HCT116 (cell line): ENCODE measurements around the gene ZNF2. TPM values are rescaled to one million over a fixed set of nuclear protein-coding genes. Genes with fewer than 3 reads are reported as not detected.

Experiments used
- ATAC-seq: fragments of 200-7000 bp; cut with Tn5 transposase; 2 replicates; pipeline ENCODE4 v1.9.1; 2020; ENCODE audit warnings: mild to moderate bottlenecking, moderate library complexity
- Bru-seq: library from RNA; stranded (reverse); fragments of 400-500 nt; gene quantifications from one replicate; lab custom pipeline; 2021; lab: Mats Ljungman, UMichigan
- BruChase-seq, 2 experiments: library from RNA; stranded (reverse); fragments of 400-500 nt; gene quantifications; one replicate each; lab custom pipeline; 2021; lab: Mats Ljungman, UMichigan
- BruUV-seq: library from RNA; stranded (reverse); fragments of 400-500 nt; replicated peaks from 2 replicates; lab custom pipeline; 2021; lab: Mats Ljungman, UMichigan
- CTCF ChIA-PET: fragments of 300-600 bp; sonication (Branson Sonifier 250); formaldehyde crosslinking; loops from one replicate; lab custom pipeline; 2021; ENCODE audit warnings: antibody characterized with exemption; lab: Charles Lee
- POLR2A ChIA-PET: fragments of 300-600, 350-600 bp; sonication (Branson Sonifier 250); formaldehyde crosslinking; loops from one replicate; lab custom pipeline; 2021; ENCODE audit warnings: antibody characterized with exemption; lab: Charles Lee
- RAD21 ChIA-PET, 2 experiments: fragments of 300-600 bp; sonication (Branson Sonifier 250); formaldehyde crosslinking; loops; one replicate each; lab custom pipeline; 2023; ENCODE audit warnings: low total read pairs in 2 of 2; ENCODE audit not compliant: uncharacterized antibody in 2 of 2, unreplicated experiment in 2 of 2, low non-redundant PET in 1 of 2; lab: Charles Lee
- DNase-seq: peaks from one replicate; pipeline ENCODE4 v3.0.0-alpha.2; 2010; ENCODE audit warnings: low read depth, low spot score
- H2AFZ ChIP-seq: fragments of 200-600 bp; shearing (Covaris generic), sonication (generic); 2 replicates; pipeline ENCODE4 v1.6.1; 2017; ENCODE audit warnings: low read depth, mixed run types, mixed read lengths, antibody characterized with exemption, low read length; ENCODE audit not compliant: poor library complexity, severe bottlenecking
- H3K27ac ChIP-seq: 2 replicates; pipeline ENCODE4 v1.5.1; 2012; ENCODE audit warnings: low read depth, low read length
- H3K27me3 ChIP-seq: fragments of 200-600 bp; sonication (generic); 2 replicates; pipeline ENCODE4 v1.6.1; 2016; ENCODE audit warnings: mixed run types, low read length, mixed read lengths; ENCODE audit not compliant: insufficient read depth
- H3K36me3 ChIP-seq, 2 experiments: fragments of 200-500 bp in 1 of 2; fragments of 200-600 bp in 1 of 2; sonication (Bioruptor generic) in 1 of 2; sonication (generic) in 1 of 2; 2 replicates each; pipeline versions ENCODE4 v1.5.1 to v1.6.1; 2014 to 2016; ENCODE audit warnings: low read length in 2 of 2, inconsistent platforms in 1 of 2, mixed read lengths in 1 of 2, mixed run types in 1 of 2; ENCODE audit not compliant: insufficient read depth in 2 of 2, control insufficient read depth in 1 of 2
- H3K4me1 ChIP-seq, 2 experiments: fragments of 200-600 bp in 1 of 2; sonication (generic) in 1 of 2; 2 replicates each; pipeline versions ENCODE4 v1.5.1 to v1.6.1; 2012 to 2017; ENCODE audit warnings: low read length in 2 of 2, inconsistent platforms in 1 of 2, mild to moderate bottlenecking in 1 of 2, mixed read lengths in 1 of 2, mixed run types in 1 of 2, moderate library complexity in 1 of 2; ENCODE audit not compliant: insufficient read depth in 2 of 2, control insufficient read depth in 1 of 2
- H3K4me2 ChIP-seq: fragments of 200-600 bp; sonication (generic); 2 replicates; pipeline ENCODE4 v1.6.1; 2017; ENCODE audit warnings: mixed run types, low read length, mixed read lengths
- H3K4me3 ChIP-seq, 2 experiments: fragments of 200-600 bp in 1 of 2; sonication (generic) in 1 of 2; replicated peaks in 1 of 2; 2 replicates each; pipeline ENCODE4 v1.5.1; 2011 to 2016; ENCODE audit warnings: low read length in 2 of 2, control low read depth in 1 of 2, low read depth in 1 of 2, mild to moderate bottlenecking in 1 of 2, mixed read lengths in 1 of 2, mixed run types in 1 of 2
- H3K79me2 ChIP-seq: fragments of 200-600 bp; sonication (generic); 2 replicates; pipeline ENCODE4 v1.6.1; 2017; ENCODE audit warnings: mild to moderate bottlenecking, mixed run types, low read length, moderate library complexity, mixed read lengths; ENCODE audit not compliant: insufficient read depth
- H3K9ac ChIP-seq: fragments of 200-600 bp; sonication (generic); 2 replicates; pipeline ENCODE4 v1.6.1; 2016; ENCODE audit warnings: low read length, mixed read lengths
- H3K9me2 ChIP-seq: fragments of 200-600 bp; sonication (generic), shearing (Covaris generic); 2 replicates; pipeline ENCODE4 v1.6.1; 2017; ENCODE audit warnings: mixed run types, mild to moderate bottlenecking, moderate library complexity; ENCODE audit not compliant: insufficient read depth
- H3K9me3 ChIP-seq, 2 experiments: fragments of 200-500 bp in 1 of 2; fragments of 200-600 bp in 1 of 2; sonication (Bioruptor generic) in 1 of 2; sonication (generic) in 1 of 2; 2 replicates each; pipeline ENCODE4 v1.6.1; 2014 to 2017; ENCODE audit warnings: low read length in 2 of 2, mixed read lengths in 2 of 2, inconsistent platforms in 1 of 2, low read depth in 1 of 2, mild to moderate bottlenecking in 1 of 2, mixed run types in 1 of 2, moderate library complexity in 1 of 2; ENCODE audit not compliant: control insufficient read depth in 1 of 2, insufficient read depth in 1 of 2
- H4K20me1 ChIP-seq: fragments of 200-600 bp; sonication (generic), shearing (Covaris generic); 2 replicates; pipeline ENCODE4 v1.6.1; 2017; ENCODE audit warnings: mixed run types, mild to moderate bottlenecking, moderate library complexity; ENCODE audit not compliant: insufficient read depth
- ATF3 ChIP-seq: IDR thresholded peaks from 2 replicates; pipeline ENCODE4 v1.6.1; 2012
- CTCF ChIP-seq, 3 experiments: fragments of 200-600 bp in 1 of 3; sonication (generic) in 1 of 3; IDR thresholded peaks in 2 of 3; conservative IDR thresholded peaks in 1 of 3; 2 replicates each; pipeline ENCODE4 v1.5.1; 2012 to 2017; ENCODE audit warnings: low read depth in 2 of 3, low read length in 2 of 3, antibody characterized with exemption in 1 of 3, borderline replicate concordance in 1 of 3, control low read depth in 1 of 3, mild to moderate bottlenecking in 1 of 3, mixed read lengths in 1 of 3, mixed run types in 1 of 3, moderate library complexity in 1 of 3; ENCODE audit not compliant: insufficient read depth in 1 of 3
- ELF1 ChIP-seq: IDR thresholded peaks from 2 replicates; pipeline ENCODE4 v1.6.1; 2012; ENCODE audit warnings: low read depth, borderline replicate concordance
- EZH2phosphoT487 ChIP-seq: fragments of 200-600 bp; IDR thresholded peaks from 2 replicates; pipeline ENCODE4 v1.6.1; 2018; ENCODE audit warnings: antibody characterized with exemption, borderline replicate concordance
- MAX ChIP-seq: IDR thresholded peaks from 2 replicates; pipeline ENCODE4 v1.6.1; 2012
- POLR2A ChIP-seq: IDR thresholded peaks from 2 replicates; pipeline ENCODE4 v1.7.0; 2011; ENCODE audit warnings: borderline replicate concordance; ENCODE audit not compliant: insufficient read depth, insufficient read length; ENCODE audit errors: extremely low read depth
- POLR2AphosphoS5 ChIP-seq: IDR thresholded peaks from 2 replicates; pipeline ENCODE4 v1.6.1; 2011; ENCODE audit warnings: mild to moderate bottlenecking, low read depth, low read length, moderate library complexity
- RAD21 ChIP-seq: IDR thresholded peaks from 2 replicates; pipeline ENCODE4 v1.6.1; 2012; ENCODE audit warnings: low read depth, mild to moderate bottlenecking
- REST ChIP-seq: IDR thresholded peaks from 2 replicates; pipeline ENCODE4 v1.6.1; 2012; ENCODE audit warnings: low read depth
- SIN3A ChIP-seq: IDR thresholded peaks from 2 replicates; pipeline ENCODE4 v1.6.1; 2012; ENCODE audit warnings: low read depth
- SRF ChIP-seq: IDR thresholded peaks from 2 replicates; pipeline ENCODE4 v1.6.1; 2012; ENCODE audit warnings: low read depth
- TCF7L2 ChIP-seq: IDR thresholded peaks from 2 replicates; pipeline ENCODE4 v1.7.0; 2011; ENCODE audit warnings: borderline replicate concordance, inconsistent platforms; ENCODE audit not compliant: insufficient read depth, insufficient read length; ENCODE audit errors: extremely low read depth
- YY1 ChIP-seq: IDR thresholded peaks from 2 replicates; pipeline ENCODE4 v1.6.1; 2011; ENCODE audit warnings: low read length, low read depth, moderate library complexity, mild to moderate bottlenecking; ENCODE audit not compliant: insufficient replicate concordance; ENCODE audit errors: extremely low read depth
- ZBTB33 ChIP-seq: IDR thresholded peaks from 2 replicates; pipeline ENCODE4 v1.6.1; 2011; ENCODE audit warnings: mild to moderate bottlenecking, low read length, moderate library complexity; ENCODE audit not compliant: insufficient replicate concordance; ENCODE audit errors: extremely low read depth
- ZNF274 ChIP-seq: fragments of 200-500 bp; sonication (Bioruptor generic); IDR thresholded peaks from 2 replicates; pipeline ENCODE4 v1.6.1; 2014; ENCODE audit warnings: mild to moderate bottlenecking, low read depth, low read length, inconsistent platforms
- intact Hi-C: fragments of 100-400 bp; cut with micrococcal nuclease; formaldehyde crosslinking; loops from 2 replicates; pipeline ENCODE4 v1.10.0; 2022
- long read RNA-seq: library from polyadenylated mRNA; unstranded; transcript quantifications from one replicate; pipeline ENCODE4 v2.0.0, GENCODE V29; 2021; ENCODE audit not compliant: unreplicated experiment
- polyA plus RNA-seq: library from polyadenylated mRNA; unstranded; fragments of >200 nt; gene quantifications from 2 replicates; pipeline ENCODE4 v1.2.1, GENCODE V29; 2012; ENCODE audit warnings: missing spikeins
- total RNA-seq: library from RNA; stranded (reverse); gene quantifications from one replicate; pipeline ENCODE4 v1.2.1, GENCODE V29; 2021; ENCODE audit not compliant: unreplicated experiment

Gene ZNF2
- 3.4 TPM for total RNA-seq
- 2.1 and 3.1 TPM in 2 replicates for polyA plus RNA-seq
- Bru-seq, nascent RNA: percentile 52 among the genes with signal in this experiment
- percentile 47 among the genes with signal in this experiment for BruChase-seq, experiment 1, labeled RNA remaining after a 6-hour chase
- BruChase-seq, experiment 2, labeled RNA remaining after a 2-hour chase: percentile 58 among the genes with signal in this experiment
- long read RNA-seq, transcript ZNF2-203 (5 exons, 2,601 nt): major isoform, 5 of 7 reads
- long read RNA-seq, partial matches to known transcripts: 0 of 7 reads
- long read RNA-seq, other reads (novel, unspliced or antisense): 1 of 7 reads

- Histone ChIP-seq H3K9me3 (no peaks in the 10 kb centered on the region), H3K4me2 (peak within 1 kb of the TSS; percentile 96), H3K27ac (peak within 1 kb of the TSS; percentile 65), H3K4me3 (peak within 1 kb of the TSS; percentile 96 to 99), H3K27me3 (no peaks in the 10 kb centered on the region), H3K4me1 (peaks cover 9 to 17% of the 10 kb centered on the region in 2 experiments), H4K20me1 (no peaks in the 10 kb centered on the region), H2AFZ (no peak within 1 kb of the TSS), H3K36me3 (no peaks in the 10 kb centered on the region), H3K79me2 (peaks cover 20% of the 10 kb centered on the region), H3K9me2 (no peaks in the 10 kb centered on the region), H3K9ac (peak within 1 kb of the TSS; percentile 81)
- ChIA-PET POLR2A (no interaction called here), RAD21 (interaction anchor here in 1 of 2 experiments (0.9 kb wide), 1 partner anchor 44 kb away, joined by 4 read pairs; the partner anchor contains the start of gene MRPS5), CTCF (interaction anchor here (0.7 kb wide), 1 partner anchor 43 kb away, joined by 3 read pairs; the partner anchor contains the start of gene MRPS5)
- no TSS peak for BruUV-seq
- DNase-seq (peak; percentile 96), ATAC-seq (peak; percentile 97)
- intact Hi-C loops: loop anchor here (1.0 kb wide), 1 partner anchor 44 kb away; the partner anchor contains the start of gene MRPS5
- peak; percentile 97 for TF ChIP-seq SIN3A
- no peak for TF ChIP-seq EZH2phosphoT487
- peak; percentile 92 for TF ChIP-seq SRF
- TF ChIP-seq POLR2A: peak; percentile 81
- peak; percentile 45 for TF ChIP-seq ZBTB33
- TF ChIP-seq TCF7L2: peak; percentile 15
- TF ChIP-seq ZNF274: no peak
- no peak for TF ChIP-seq RAD21
- no peak for TF ChIP-seq CTCF (IDR thresholded peaks at IDR 0.05 in 2 of 3, conservative IDR thresholded peaks at IDR 0.05 in 1 of 3; ENCODE audit: borderline replicate concordance in 1 of 3, insufficient read depth in 1 of 3, low read depth in 2 of 3, low read length in 2 of 3)
- TF ChIP-seq ELF1: no peak; the same call in 1 of the 2 replicates
- peak; percentile 91 for TF ChIP-seq POLR2AphosphoS5
- peak; percentile 94 for TF ChIP-seq MAX
- peak; percentile 95 for TF ChIP-seq YY1
- no peak for TF ChIP-seq REST
- no peak for TF ChIP-seq ATF3
Observed at GRCh38 chr2:95165371-95166064, at the start of gene ZNF2. ZNF2 (plus strand) TSS chr2:95165809; CDS start chr2:95176227, 10,418 bp downstream.
